Calu3 (cell line): Measurements from ENCODE around the gene SLC25A25. TPM values are rescaled to one million over a fixed set of nuclear protein-coding genes. Genes with fewer than 3 reads are reported as not detected.
"Not testable (repeated sequence)": the region's sequence is repeated elsewhere in the genome, so short reads cannot be mapped to it uniquely, and the experiment has no call there.

Experiments used
- BruUV-seq: library from RNA; stranded (reverse); fragments of 400-500 nt; replicated peaks from 2 replicates; lab custom pipeline; 2021; lab: Mats Ljungman, UMichigan
- CTCF ChIA-PET: fragments of 300-600 bp; sonication (Branson Sonifier 250); formaldehyde crosslinking; loops from one replicate; lab custom pipeline; 2022; ENCODE audit warnings: antibody characterized with exemption; lab: Charles Lee
- DNase-seq: peaks from one replicate; pipeline ENCODE4 v3.0.0; 2022
- H3K27ac Mint-ChIP-seq: one replicate; pipeline ENCODE4 v1.8.0; 2022; ENCODE audit warnings: mixed read lengths; ENCODE audit not compliant: unreplicated experiment
- H3K27me3 Mint-ChIP-seq: one replicate; pipeline ENCODE4 v1.8.0; 2022; ENCODE audit warnings: mixed read lengths; ENCODE audit not compliant: unreplicated experiment
- H3K36me3 Mint-ChIP-seq: one replicate; pipeline ENCODE4 v1.8.0; 2022; ENCODE audit warnings: mild to moderate bottlenecking, moderate library complexity, mixed read lengths; ENCODE audit not compliant: insufficient read depth, unreplicated experiment
- H3K4me1 Mint-ChIP-seq: one replicate; pipeline ENCODE4 v1.8.0; 2022; ENCODE audit warnings: mild to moderate bottlenecking, low read depth, mixed read lengths; ENCODE audit not compliant: unreplicated experiment
- H3K4me3 Mint-ChIP-seq: one replicate; pipeline ENCODE4 v1.8.0; 2022; ENCODE audit warnings: mild to moderate bottlenecking, low read depth, moderate library complexity, mixed read lengths; ENCODE audit not compliant: unreplicated experiment
- H3K9me3 Mint-ChIP-seq: one replicate; pipeline ENCODE4 v1.8.0; 2022; ENCODE audit warnings: low read depth, mixed read lengths; ENCODE audit not compliant: unreplicated experiment
- intact Hi-C: fragments of 100-400 bp; cut with micrococcal nuclease; formaldehyde crosslinking; loops from one replicate; pipeline ENCODE4 v1.10.0; 2022; ENCODE audit not compliant: unreplicated experiment
- total RNA-seq: library from RNA; stranded (reverse); gene quantifications from 2 replicates; pipeline ENCODE4 v1.2.3, GENCODE V29; 2022
- TF ChIP-seq, protein P1 (sequence below): fragments of 200-600 bp; IDR thresholded peaks from one replicate; pipeline ENCODE4 v1.8.0; 2022; ENCODE audit warnings: antibody characterized with exemption; ENCODE audit not compliant: unreplicated experiment

SLC25A25 gene
- total RNA-seq, 1 experiment from 2014 or later = 19.5 TPM

DNA sequence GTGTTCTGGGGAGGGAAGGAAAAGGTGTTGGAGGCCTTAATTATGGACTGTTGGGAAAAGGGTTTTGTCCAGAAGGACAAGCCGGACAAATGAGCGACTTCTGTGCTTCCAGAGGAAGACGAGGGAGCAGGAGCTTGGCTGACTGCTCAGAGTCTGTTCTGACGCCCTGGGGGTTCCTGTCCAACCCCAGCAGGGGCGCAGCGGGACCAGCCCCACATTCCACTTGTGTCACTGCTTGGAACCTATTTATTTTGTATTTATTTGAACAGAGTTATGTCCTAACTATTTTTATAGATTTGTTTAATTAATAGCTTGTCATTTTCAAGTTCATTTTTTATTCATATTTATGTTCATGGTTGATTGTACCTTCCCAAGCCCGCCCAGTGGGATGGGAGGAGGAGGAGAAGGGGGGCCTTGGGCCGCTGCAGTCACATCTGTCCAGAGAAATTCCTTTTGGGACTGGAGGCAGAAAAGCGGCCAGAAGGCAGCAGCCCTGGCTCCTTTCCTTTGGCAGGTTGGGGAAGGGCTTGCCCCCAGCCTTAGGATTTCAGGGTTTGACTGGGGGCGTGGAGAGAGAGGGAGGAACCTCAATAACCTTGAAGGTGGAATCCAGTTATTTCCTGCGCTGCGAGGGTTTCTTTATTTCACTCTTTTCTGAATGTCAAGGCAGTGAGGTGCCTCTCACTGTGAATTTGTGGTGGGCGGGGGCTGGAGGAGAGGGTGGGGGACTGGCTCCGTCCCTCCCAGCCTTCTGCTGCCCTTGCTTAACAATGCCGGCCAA is 40.4 kb downstream of the SLC25A25 start:
- no peaks in the 10 kb centered on the region for H3K27me3 Mint-ChIP-seq
- H3K36me3 Mint-ChIP-seq = peaks cover 67% of the 10 kb centered on the region
- intact Hi-C loops = no loop called here
- no peaks in the 10 kb centered on the region for H3K9me3 Mint-ChIP-seq
- CTCF ChIA-PET = no interaction called here
- no TSS peak for BruUV-seq
- no peaks in the 10 kb centered on the region for H3K4me1 Mint-ChIP-seq
- peak overlapping the region; percentile 85 for H3K27ac Mint-ChIP-seq
- TF ChIP-seq, protein P1, sequence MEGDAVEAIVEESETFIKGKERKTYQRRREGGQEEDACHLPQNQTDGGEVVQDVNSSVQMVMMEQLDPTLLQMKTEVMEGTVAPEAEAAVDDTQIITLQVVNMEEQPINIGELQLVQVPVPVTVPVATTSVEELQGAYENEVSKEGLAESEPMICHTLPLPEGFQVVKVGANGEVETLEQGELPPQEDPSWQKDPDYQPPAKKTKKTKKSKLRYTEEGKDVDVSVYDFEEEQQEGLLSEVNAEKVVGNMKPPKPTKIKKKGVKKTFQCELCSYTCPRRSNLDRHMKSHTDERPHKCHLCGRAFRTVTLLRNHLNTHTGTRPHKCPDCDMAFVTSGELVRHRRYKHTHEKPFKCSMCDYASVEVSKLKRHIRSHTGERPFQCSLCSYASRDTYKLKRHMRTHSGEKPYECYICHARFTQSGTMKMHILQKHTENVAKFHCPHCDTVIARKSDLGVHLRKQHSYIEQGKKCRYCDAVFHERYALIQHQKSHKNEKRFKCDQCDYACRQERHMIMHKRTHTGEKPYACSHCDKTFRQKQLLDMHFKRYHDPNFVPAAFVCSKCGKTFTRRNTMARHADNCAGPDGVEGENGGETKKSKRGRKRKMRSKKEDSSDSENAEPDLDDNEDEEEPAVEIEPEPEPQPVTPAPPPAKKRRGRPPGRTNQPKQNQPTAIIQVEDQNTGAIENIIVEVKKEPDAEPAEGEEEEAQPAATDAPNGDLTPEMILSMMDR = no peak
- no peak overlapping the region for H3K4me3 Mint-ChIP-seq
- no peak for DNase-seq

DNA sequence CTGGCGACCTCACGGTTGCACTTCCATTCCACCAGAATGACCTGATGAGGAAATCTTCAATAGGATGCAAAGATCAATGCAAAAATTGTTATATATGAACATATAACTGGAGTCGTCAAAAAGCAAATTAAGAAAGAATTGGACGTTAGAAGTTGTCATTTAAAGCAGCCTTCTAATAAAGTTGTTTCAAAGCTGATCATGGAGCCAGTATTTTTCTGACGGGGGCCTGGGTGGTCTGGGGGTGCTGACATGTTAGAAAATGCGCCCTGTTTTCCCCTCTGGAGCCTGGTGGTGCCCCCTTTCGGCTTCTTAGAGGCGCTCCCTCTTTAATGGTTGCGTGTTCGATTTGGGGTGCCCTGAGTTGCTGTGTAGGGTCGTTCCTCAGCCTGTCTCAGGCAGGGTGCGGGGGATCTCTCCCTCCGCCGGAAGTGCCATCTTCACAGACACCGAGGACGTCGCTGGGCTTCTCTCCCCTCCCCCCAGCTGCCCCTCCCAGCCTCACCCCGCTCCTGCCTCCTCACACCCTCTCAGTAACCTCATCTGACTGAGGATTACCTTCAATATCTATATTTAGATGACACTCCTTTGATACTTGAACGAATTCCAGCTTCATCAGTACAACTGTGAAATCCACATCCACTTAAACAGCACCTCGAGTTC is 41.1 kb downstream of the SLC25A25 start:
- CTCF ChIA-PET = no interaction called here
- no TSS peak for BruUV-seq
- TF ChIP-seq, protein P1 = no peak

DNA sequence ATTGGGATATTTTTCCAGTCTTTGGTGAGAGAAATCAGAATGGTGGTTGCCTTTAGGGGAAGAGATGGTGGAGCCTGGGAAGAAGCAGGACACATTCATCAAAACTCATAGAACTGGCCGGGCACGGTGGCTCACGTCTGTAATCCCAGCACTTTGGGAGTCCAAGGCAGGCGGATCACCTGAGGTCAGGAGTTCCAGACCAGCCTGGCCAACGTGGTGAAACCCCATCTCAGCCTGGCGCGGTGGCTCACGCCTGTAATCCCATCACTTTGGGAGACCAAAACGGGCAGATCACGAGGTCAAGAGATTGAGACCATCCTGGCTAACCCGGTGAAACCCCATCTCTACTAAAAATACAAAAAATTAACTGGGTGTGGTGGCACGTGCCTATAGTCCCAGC is 43.7 kb downstream of the SLC25A25 start:
- H3K27ac Mint-ChIP-seq, CTCF ChIA-PET, H3K9me3 Mint-ChIP-seq, intact Hi-C loops, H3K4me3 Mint-ChIP-seq, H3K27me3 Mint-ChIP-seq, BruUV-seq, DNase-seq: not testable (repeated sequence)
- Mint-ChIP-seq H3K4me1 (peaks cover 16% of the 10 kb centered on the region), H3K36me3 (peaks cover 69% of the 10 kb centered on the region)

More for the DNA sequence above, 41.1 kb downstream of the SLC25A25 start:
- Mint-ChIP-seq H3K27ac (peak overlapping the region; percentile 9), H3K9me3 (no peaks in the 10 kb centered on the region), H3K4me3 (no peak overlapping the region), H3K27me3 (no peaks in the 10 kb centered on the region), H3K4me1 (no peaks in the 10 kb centered on the region), H3K36me3 (peaks cover 64% of the 10 kb centered on the region)
- intact Hi-C loops = no loop called here
- no peak for DNase-seq

DNA sequence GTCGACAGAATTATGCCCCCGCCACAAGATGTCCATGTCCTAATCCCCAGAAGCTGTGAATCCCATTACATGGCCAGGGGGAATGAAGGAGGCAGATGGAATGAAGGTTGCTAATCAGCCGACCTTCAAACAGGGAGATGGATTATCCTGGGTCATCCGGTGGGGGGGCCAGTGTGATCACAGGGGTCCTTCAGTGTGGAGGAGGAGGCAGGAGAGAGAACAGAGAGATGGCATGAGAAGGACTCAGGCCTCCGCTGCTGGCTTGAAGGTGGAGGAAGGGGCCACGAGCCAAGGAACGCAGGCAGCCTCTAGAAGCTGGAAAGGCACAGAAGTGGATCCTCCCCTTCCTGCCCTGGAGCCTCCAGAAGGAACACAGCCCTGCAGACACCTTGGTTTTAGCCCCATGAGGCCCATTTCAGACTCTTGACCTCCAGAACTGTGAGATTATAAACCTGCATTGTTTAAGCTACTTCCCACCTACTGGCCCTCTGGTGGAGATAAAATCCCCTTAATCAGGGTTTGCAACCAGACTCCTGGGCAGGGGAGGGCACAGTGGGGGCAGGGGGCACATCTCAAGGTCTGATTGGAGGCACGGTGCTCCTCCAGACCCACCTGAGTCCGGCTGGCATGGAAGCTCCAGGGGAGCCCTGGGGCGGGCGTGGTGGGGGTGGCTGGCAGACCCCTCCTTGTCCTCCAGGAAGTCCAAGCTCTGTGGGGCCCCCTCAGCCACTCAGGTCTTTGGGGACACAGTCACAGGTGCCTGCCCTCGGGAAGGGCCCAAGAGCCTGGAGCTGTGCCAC is 45.7 kb downstream of the SLC25A25 start:
- CTCF ChIA-PET = no interaction called here
- no peaks in the 10 kb centered on the region for H3K27me3 Mint-ChIP-seq
- peaks cover 16% of the 10 kb centered on the region for H3K4me1 Mint-ChIP-seq
- H3K36me3 Mint-ChIP-seq = peaks cover 64% of the 10 kb centered on the region
- BruUV-seq = no TSS peak
- H3K27ac Mint-ChIP-seq = peak overlapping the region; percentile 77
- intact Hi-C loops = no loop called here
- no peak overlapping the region for H3K4me3 Mint-ChIP-seq
- TF ChIP-seq, protein P1 = no peak
- no peak for DNase-seq
- H3K9me3 Mint-ChIP-seq = no peaks in the 10 kb centered on the region
